Keratinocyte (primary cell): ENCODE measurements around the gene ROR1. TPM values are rescaled to one million over a fixed set of nuclear protein-coding genes. Genes with fewer than 3 reads are reported as not detected.

Experiments
- DNase-seq: peaks from one replicate; pipeline ENCODE4 v3.0.0-alpha.2; 2011; ENCODE audit warnings: low read depth, missing footprints, low spot score
- FAIRE-seq: peaks from 2 replicates; lab custom pipeline; 2011; peaks lifted over from hg19 to GRCh38; lab: Jason Lieb, UNC
- H2AFZ ChIP-seq: 2 replicates; pipeline ENCODE4 v1.6.0; 2012; ENCODE audit warnings: low read length, control low read depth, inconsistent platforms; ENCODE audit not compliant: control insufficient read depth
- H3K27ac ChIP-seq: 2 replicates; pipeline ENCODE4 v1.5.1; 2011; ENCODE audit warnings: low read length; ENCODE audit not compliant: control insufficient read depth, insufficient read depth
- H3K27me3 ChIP-seq: 3 replicates; pipeline ENCODE4 v1.6.0; 2011; ENCODE audit warnings: low read length; ENCODE audit not compliant: control insufficient read depth, insufficient read depth; ENCODE audit errors: extremely low read depth
- H3K36me3 ChIP-seq, 2 experiments: 2 replicates in 1 of 2; 3 replicates in 1 of 2; pipeline ENCODE4 v1.5.1; 2011; ENCODE audit warnings: low read length in 2 of 2, mild to moderate bottlenecking in 1 of 2; ENCODE audit not compliant: control insufficient read depth in 2 of 2, insufficient read depth in 2 of 2; ENCODE audit errors: extremely low read depth in 1 of 2
- H3K4me1 ChIP-seq: 3 replicates; pipeline ENCODE4 v1.5.1; 2011; ENCODE audit warnings: low read length; ENCODE audit not compliant: control insufficient read depth, insufficient read depth; ENCODE audit errors: extremely low read depth
- H3K4me2 ChIP-seq: 3 replicates; pipeline ENCODE4 v1.6.0; 2011; ENCODE audit warnings: low read depth, low read length; ENCODE audit not compliant: control insufficient read depth, insufficient read depth; ENCODE audit errors: extremely low read depth
- H3K4me3 ChIP-seq, 3 experiments: fragments of 200-600 bp in 1 of 3; sonication (generic) in 1 of 3; 2 replicates in 2 of 3; 3 replicates in 1 of 3; pipeline ENCODE4 v1.5.1; 2011 to 2016; ENCODE audit warnings: low read length in 3 of 3, mild to moderate bottlenecking in 3 of 3, control low read depth in 2 of 3, inconsistent platforms in 1 of 3, low read depth in 1 of 3, mixed read lengths in 1 of 3, mixed run types in 1 of 3, moderate library complexity in 1 of 3; ENCODE audit not compliant: control insufficient read depth in 2 of 3, insufficient read depth in 2 of 3; ENCODE audit errors: extremely low read depth in 1 of 3
- H3K79me2 ChIP-seq: 2 replicates; pipeline ENCODE4 v1.6.0; 2012; ENCODE audit warnings: low read length; ENCODE audit not compliant: control insufficient read depth, insufficient read depth
- H3K9ac ChIP-seq: 3 replicates; pipeline ENCODE4 v1.6.0; 2011; ENCODE audit warnings: low read length; ENCODE audit not compliant: control insufficient read depth, insufficient read depth; ENCODE audit errors: extremely low read depth
- H3K9me1 ChIP-seq: 3 replicates; pipeline ENCODE4 v1.6.0; 2011; ENCODE audit warnings: low read length; ENCODE audit not compliant: control insufficient read depth, insufficient read depth; ENCODE audit errors: extremely low read depth
- H3K9me3 ChIP-seq: 2 replicates; pipeline ENCODE4 v1.5.1; 2012; ENCODE audit warnings: low read depth, low read length; ENCODE audit not compliant: control insufficient read depth
- H4K20me1 ChIP-seq: 3 replicates; pipeline ENCODE4 v1.6.0; 2011; ENCODE audit warnings: low read length; ENCODE audit not compliant: control insufficient read depth, insufficient read depth; ENCODE audit errors: extremely low read depth
- CTCF ChIP-seq, 3 experiments: IDR thresholded peaks in 1 of 3; conservative IDR thresholded peaks in 1 of 3; optimal IDR thresholded peaks in 1 of 3; 2 replicates in 2 of 3; 3 replicates in 1 of 3; pipeline versions ENCODE3 to v1.5.1; 2011; ENCODE audit warnings: low read length in 3 of 3, mild to moderate bottlenecking in 3 of 3, moderate library complexity in 2 of 3, control low read depth in 1 of 3, inconsistent platforms in 1 of 3; ENCODE audit not compliant: insufficient read depth in 2 of 3; ENCODE audit errors: extremely low read depth in 1 of 3
- EZH2 ChIP-seq: IDR thresholded peaks from one replicate; pipeline ENCODE4 v1.6.1; 2012; ENCODE audit warnings: inconsistent platforms, mild to moderate bottlenecking, low read length, moderate library complexity
- dilution Hi-C: fragments of 300-500 bp; cut with MboI; formaldehyde crosslinking; loops from one replicate; pipeline ENCODE4 v1.7.0; 2020; ENCODE audit warnings: low sequenced_read_pairs; ENCODE audit not compliant: extremely low pct_ligation_motif_present
- polyA plus RNA-seq, 5 experiments: library from polyadenylated mRNA; depleted of rRNA in 3 of 5; stranded (reverse) in 3 of 5; stranded (forward) in 1 of 5; unstranded in 1 of 5; fragments of >200 nt; gene quantifications; 1 replicate in 1 of 5; 2 replicates in 3 of 5; 3 replicates in 1 of 5; pipeline versions ENCODE4 v1.2.1 to v1.2.3, GENCODE V29; 2011 to 2012; ENCODE audit warnings: missing spikeins in 2 of 5, low read depth in 1 of 5, low replicate concordance in 1 of 5

Gene ROR1
- polyA plus RNA-seq, 1 donor (not counting 4 experiments of a cell fraction or from before 2014, with no cell fraction given), result 9.2 TPM

GRCh38 chr1:63911049-63911448, 137.2 kb downstream of the ROR1 start:
- peaks cover 14% of the 10 kb centered on the region for H3K4me1 ChIP-seq
- H3K9ac ChIP-seq, result no peak overlapping the region
- no peak overlapping the region for H3K4me2 ChIP-seq
- no peaks in the 10 kb centered on the region for H3K27me3 ChIP-seq
- H3K9me1 ChIP-seq, result no peaks in the 10 kb centered on the region
- H3K4me3 ChIP-seq, result no peak overlapping the region
- dilution Hi-C loops, result no loop called here
- H3K9me3 ChIP-seq, result no peaks in the 10 kb centered on the region
- peak; percentile 9 for FAIRE-seq
- no peaks in the 10 kb centered on the region for H3K36me3 ChIP-seq
- no peak for TF ChIP-seq EZH2
- no peak for TF ChIP-seq CTCF (optimal IDR thresholded peaks at IDR 0.05 in 1 of 3, IDR thresholded peaks at IDR 0.05 in 1 of 3, conservative IDR thresholded peaks at IDR 0.05 in 1 of 3; ENCODE audit: extremely low read depth in 1 of 3, insufficient read depth in 2 of 3, low read length in 3 of 3)
- no peaks in the 10 kb centered on the region for H3K79me2 ChIP-seq
- H4K20me1 ChIP-seq, result no peaks in the 10 kb centered on the region
- no peak for DNase-seq
- no peak overlapping the region for H2AFZ ChIP-seq
- no peak overlapping the region for H3K27ac ChIP-seq

GRCh38 chr1:63912643-63913042, 138.8 kb downstream of the ROR1 start:
- Histone ChIP-seq H3K36me3 (no peaks in the 10 kb centered on the region), H3K9ac (no peak overlapping the region), H3K9me1 (no peaks in the 10 kb centered on the region), H3K9me3 (no peaks in the 10 kb centered on the region), H3K27me3 (no peaks in the 10 kb centered on the region), H3K4me2 (no peak overlapping the region), H3K4me3 (no peak overlapping the region), H3K79me2 (no peaks in the 10 kb centered on the region), H3K27ac (no peak overlapping the region), H4K20me1 (no peaks in the 10 kb centered on the region), H2AFZ (no peak overlapping the region), H3K4me1 (peaks cover 15% of the 10 kb centered on the region)
- TF ChIP-seq EZH2, result no peak
- no peak for TF ChIP-seq CTCF (optimal IDR thresholded peaks at IDR 0.05 in 1 of 3, IDR thresholded peaks at IDR 0.05 in 1 of 3, conservative IDR thresholded peaks at IDR 0.05 in 1 of 3; ENCODE audit: extremely low read depth in 1 of 3, insufficient read depth in 2 of 3, low read length in 3 of 3)
- FAIRE-seq, result no peak
- dilution Hi-C loops, result no loop called here
- DNase-seq, result no peak
